Smooth muscle cell (in vitro differentiated cells): ENCODE results near the gene ADGRE2. TPM values are rescaled to one million over a fixed set of nuclear protein-coding genes. Genes with fewer than 3 reads are reported as not detected.
"Not testable (repeated sequence)": the region's sequence is repeated elsewhere in the genome, so short reads cannot be mapped to it uniquely, and the experiment has no call there.

Experiments used
- DNase-seq: peaks from one replicate; lab custom pipeline; 2025; ENCODE audit not compliant: unreplicated experiment; lab: John Stamatoyannopoulos, UW
- H2AFZ ChIP-seq: fragments of 200-600 bp; sonication (generic); 2 replicates; pipeline ENCODE4 v1.6.0; 2016; ENCODE audit warnings: antibody characterized with exemption, low read depth, mild to moderate bottlenecking
- H3F3A ChIP-seq: fragments of 200-600 bp; sonication (generic); 2 replicates; pipeline ENCODE4 v1.6.0; 2017; ENCODE audit warnings: antibody characterized with exemption, low read depth
- H3K27ac ChIP-seq: fragments of 200-600 bp; sonication (generic); 2 replicates; pipeline ENCODE4 v1.5.1; 2016; ENCODE audit warnings: low read depth, mild to moderate bottlenecking
- H3K27me3 ChIP-seq: fragments of 200-600 bp; sonication (generic); 2 replicates; pipeline ENCODE4 v1.6.1; 2016; ENCODE audit warnings: low read depth, mild to moderate bottlenecking
- H3K36me3 ChIP-seq: fragments of 200-600 bp; sonication (generic); 2 replicates; pipeline ENCODE4 v1.5.1; 2016; ENCODE audit warnings: low read depth
- H3K4me1 ChIP-seq: fragments of 200-600 bp; sonication (generic); 2 replicates; pipeline ENCODE4 v1.5.1; 2016; ENCODE audit warnings: low read depth
- H3K4me2 ChIP-seq: fragments of 200-600 bp; sonication (generic); 2 replicates; pipeline ENCODE4 v1.6.0; 2016; ENCODE audit warnings: mild to moderate bottlenecking
- H3K4me3 ChIP-seq: fragments of 200-600 bp; sonication (generic); 2 replicates; pipeline ENCODE4 v1.5.1; 2016; ENCODE audit warnings: mild to moderate bottlenecking
- H3K79me2 ChIP-seq: fragments of 200-600 bp; sonication (generic); 2 replicates; pipeline ENCODE4 v1.6.0; 2016; ENCODE audit warnings: low read depth, mild to moderate bottlenecking
- H3K9ac ChIP-seq: fragments of 200-600 bp; sonication (generic); 2 replicates; pipeline ENCODE4 v1.6.0; 2016; ENCODE audit warnings: low read depth
- H3K9me3 ChIP-seq: fragments of 200-600 bp; sonication (generic); replicated peaks from 2 replicates; pipeline ENCODE4 v1.5.1; 2016; ENCODE audit warnings: low read depth
- H4K20me1 ChIP-seq: fragments of 200-600 bp; sonication (generic); 2 replicates; pipeline ENCODE4 v1.6.0; 2016; ENCODE audit warnings: low read depth
- WGBS: methylation state at CpG from one replicate; pipeline ENCODE4 v1.1.7; 2016; ENCODE audit warnings: low lambda C conversion rate; 5-methylcytosine and 5-hydroxymethylcytosine counted together
- polyA plus RNA-seq: library from polyadenylated mRNA; unstranded; fragments of >200 nt; fragmentation: Nextera tagmentation; extraction: Ambion mirVana; gene quantifications from 2 replicates; pipeline ENCODE4 v1.2.1, GENCODE V29; 2016
- total RNA-seq: library from RNA; depleted of rRNA; stranded (reverse); fragments of >200 nt; gene quantifications from 2 replicates; pipeline ENCODE4 v1.2.3, GENCODE V29; 2014
- TF ChIP-seq, protein P1 (sequence below): fragments of 200-600 bp; sonication (generic); IDR thresholded peaks from 2 replicates; pipeline ENCODE4 v1.5.1; 2017; ENCODE audit warnings: borderline replicate concordance, mild to moderate bottlenecking, antibody characterized with exemption; ENCODE audit not compliant: insufficient read depth, poor library complexity, severe bottlenecking

ADGRE2 gene
- total and polyA plus RNA-seq, 2 experiments from 2014 or later = 2.0 to 3.6 TPM

DNA sequence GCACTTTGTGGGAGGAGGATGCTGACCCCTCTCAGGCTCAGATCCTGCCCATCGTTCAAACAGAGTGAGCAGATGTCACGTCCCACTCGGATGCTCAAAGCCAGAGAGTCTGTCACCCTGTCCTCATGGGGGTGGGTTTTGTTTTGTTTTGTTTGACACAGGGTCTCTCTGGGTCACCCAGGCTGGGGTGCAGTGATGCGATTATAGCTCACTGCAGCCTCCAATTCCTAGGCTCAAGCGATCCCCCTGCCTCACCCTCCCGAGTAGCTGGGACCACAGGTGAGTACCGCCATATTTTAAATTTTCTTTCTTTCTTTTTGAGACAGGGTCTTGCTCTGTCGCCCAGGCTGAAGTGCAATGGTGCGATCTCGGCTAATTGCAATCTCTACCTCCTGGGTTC is 4.0 kb downstream of the ADGRE2 start:
- 91% methylated on average over 9 of the region's 10 CpGs for WGBS
- Histone ChIP-seq H3K27ac (no peak overlapping the region), H3K9me3 (no peaks in the 10 kb centered on the region), H3K4me3 (no peak overlapping the region), H3K36me3 (no peaks in the 10 kb centered on the region), H3K4me1 (no peaks in the 10 kb centered on the region), H3K27me3 (peaks cover 7% of the 10 kb centered on the region), H3K4me2 (no peak overlapping the region), H3F3A (no peaks in the 10 kb centered on the region), H4K20me1 (no peaks in the 10 kb centered on the region), H2AFZ (no peak overlapping the region), H3K79me2 (no peaks in the 10 kb centered on the region), H3K9ac (no peak overlapping the region)
- TF ChIP-seq, protein P1, sequence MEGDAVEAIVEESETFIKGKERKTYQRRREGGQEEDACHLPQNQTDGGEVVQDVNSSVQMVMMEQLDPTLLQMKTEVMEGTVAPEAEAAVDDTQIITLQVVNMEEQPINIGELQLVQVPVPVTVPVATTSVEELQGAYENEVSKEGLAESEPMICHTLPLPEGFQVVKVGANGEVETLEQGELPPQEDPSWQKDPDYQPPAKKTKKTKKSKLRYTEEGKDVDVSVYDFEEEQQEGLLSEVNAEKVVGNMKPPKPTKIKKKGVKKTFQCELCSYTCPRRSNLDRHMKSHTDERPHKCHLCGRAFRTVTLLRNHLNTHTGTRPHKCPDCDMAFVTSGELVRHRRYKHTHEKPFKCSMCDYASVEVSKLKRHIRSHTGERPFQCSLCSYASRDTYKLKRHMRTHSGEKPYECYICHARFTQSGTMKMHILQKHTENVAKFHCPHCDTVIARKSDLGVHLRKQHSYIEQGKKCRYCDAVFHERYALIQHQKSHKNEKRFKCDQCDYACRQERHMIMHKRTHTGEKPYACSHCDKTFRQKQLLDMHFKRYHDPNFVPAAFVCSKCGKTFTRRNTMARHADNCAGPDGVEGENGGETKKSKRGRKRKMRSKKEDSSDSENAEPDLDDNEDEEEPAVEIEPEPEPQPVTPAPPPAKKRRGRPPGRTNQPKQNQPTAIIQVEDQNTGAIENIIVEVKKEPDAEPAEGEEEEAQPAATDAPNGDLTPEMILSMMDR = no peak
- DNase-seq = no peak

DNA sequence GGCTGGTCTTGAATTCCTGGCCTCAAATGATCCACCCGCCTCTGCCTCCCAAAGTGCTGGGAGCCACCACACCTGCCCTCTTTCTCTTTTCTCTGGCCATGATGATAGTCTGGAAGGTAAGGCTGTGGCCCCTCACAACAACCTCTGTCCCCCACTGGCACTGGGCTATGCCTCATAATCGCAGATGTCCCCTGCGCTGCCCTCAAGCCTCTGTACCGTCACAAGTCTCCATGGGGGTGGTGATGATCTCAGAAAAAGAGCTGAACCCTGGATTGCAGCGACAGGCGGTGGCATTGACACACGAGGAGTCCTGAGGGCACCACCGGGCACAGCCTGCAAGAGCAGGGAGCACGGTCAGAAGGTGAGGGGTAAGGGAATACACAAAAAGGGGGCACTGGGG is 4.6 kb downstream of the ADGRE2 start:
- not testable (repeated sequence) for H3K4me2 ChIP-seq, H3K4me3 ChIP-seq, H3K36me3 ChIP-seq, H4K20me1 ChIP-seq, DNase-seq, H3K79me2 ChIP-seq, H3K27me3 ChIP-seq, H3K9me3 ChIP-seq, H3K27ac ChIP-seq, H2AFZ ChIP-seq, H3K4me1 ChIP-seq, H3K9ac ChIP-seq, H3F3A ChIP-seq
- WGBS = 88% methylated on average over 9 of the region's 9 CpGs

DNA sequence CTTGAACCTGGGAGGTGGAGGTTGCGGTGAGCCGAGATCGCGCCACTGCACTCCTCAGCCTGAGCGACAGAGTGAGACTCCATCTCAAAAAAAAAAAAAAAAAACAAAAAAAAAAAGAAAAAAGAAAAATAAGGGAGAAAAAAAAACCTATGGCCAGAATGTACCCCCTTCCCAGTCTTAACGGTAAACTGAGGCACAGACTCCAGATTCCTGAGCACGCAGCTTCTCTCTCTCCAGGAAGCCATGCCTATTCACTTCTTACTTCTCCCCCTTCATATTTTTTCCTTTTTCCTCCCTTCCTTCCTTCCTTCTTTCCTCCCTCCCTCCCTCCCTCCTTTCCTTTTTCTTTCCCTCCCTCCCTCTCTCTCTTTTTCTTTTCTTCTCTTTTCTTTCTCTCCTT is 5.4 kb downstream of the ADGRE2 start:
- Histone ChIP-seq H3K4me1 (no peaks in the 10 kb centered on the region), H3F3A (no peaks in the 10 kb centered on the region), H3K27me3 (peaks cover 7% of the 10 kb centered on the region), H4K20me1 (no peaks in the 10 kb centered on the region), H3K4me2 (no peak overlapping the region), H3K79me2 (no peaks in the 10 kb centered on the region), H3K4me3 (no peak overlapping the region), H3K36me3 (no peaks in the 10 kb centered on the region), H2AFZ (no peak overlapping the region), H3K9me3 (no peaks in the 10 kb centered on the region), H3K27ac (no peak overlapping the region), H3K9ac (no peak overlapping the region)
- TF ChIP-seq, protein P1 = no peak
- DNase-seq = no peak
- 91% methylated on average over 7 of the region's 7 CpGs for WGBS

DNA sequence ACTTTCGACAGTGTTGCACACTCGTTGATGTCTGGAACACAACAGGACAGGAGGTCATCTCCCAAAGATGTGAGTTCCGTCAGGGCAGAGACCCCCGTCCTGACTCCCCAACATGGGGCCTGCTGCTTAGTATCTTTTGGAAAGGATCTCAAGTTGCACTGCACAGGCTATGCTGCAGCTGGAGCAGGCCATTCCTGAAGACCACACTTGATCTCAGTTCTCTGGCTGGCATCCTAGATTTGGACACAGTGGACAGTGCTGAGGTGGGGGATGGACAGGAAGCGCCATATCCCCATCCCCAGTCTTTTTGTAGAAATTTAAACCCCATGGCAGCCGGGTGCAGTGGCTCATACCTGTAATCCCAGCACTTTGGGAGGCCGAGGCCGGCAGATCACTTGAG is 5.9 kb downstream of the ADGRE2 start:
- no peak overlapping the region for H3K4me3 ChIP-seq
- no peaks in the 10 kb centered on the region for H3K4me1 ChIP-seq
- no peak overlapping the region for H3K9ac ChIP-seq
- no peaks in the 10 kb centered on the region for H4K20me1 ChIP-seq
- H3F3A ChIP-seq = no peaks in the 10 kb centered on the region
- H3K79me2 ChIP-seq = no peaks in the 10 kb centered on the region
- WGBS = 89% methylated on average over 8 of the region's 8 CpGs
- no peaks in the 10 kb centered on the region for H3K9me3 ChIP-seq
- H2AFZ ChIP-seq = no peak overlapping the region
- H3K27ac ChIP-seq = no peak overlapping the region
- TF ChIP-seq, protein P1 = no peak
- no peak overlapping the region for H3K4me2 ChIP-seq
- no peak for DNase-seq
- H3K27me3 ChIP-seq = peaks cover 7% of the 10 kb centered on the region
- no peaks in the 10 kb centered on the region for H3K36me3 ChIP-seq
